Heart right ventricle (tissue), 16 donors: ENCODE results near the gene TNFRSF8. TPM values are rescaled to one million over a fixed set of nuclear protein-coding genes. Genes with fewer than 3 reads are reported as not detected.
A peak's percentile ranks its signal among the peaks of the same experiment; 100 is the strongest.

ENCODE experiments used
- ATAC-seq, 8 donors: fragments of 200-7000 bp; cut with Tn5 transposase; one replicate each; pipeline ENCODE4 v1.9.1; 2020; ENCODE audit warnings: mild to moderate bottlenecking in 8 of 8, moderate library complexity in 8 of 8, moderate number of reproducible peaks in 1 of 8
- DNase-seq, 2 donors: peaks; one replicate each; pipeline ENCODE4 v3.0.0-alpha.2; 2020
- H3K27ac ChIP-seq, 10 donors: fragments of 200-600 bp; sonication (generic) in 2 of 10; one replicate each; pipeline versions ENCODE4 v1.5.0 to v1.8.0; 2020 to 2022; ENCODE audit warnings: mild to moderate bottlenecking in 3 of 10
- H3K27me3 ChIP-seq, 7 donors: fragments of 200-600 bp; one replicate each; pipeline ENCODE4 v1.8.0; 2021 to 2022; ENCODE audit warnings: mild to moderate bottlenecking in 2 of 7
- H3K36me3 ChIP-seq, 9 donors: fragments of 200-600 bp; sonication (generic) in 1 of 9; one replicate each; pipeline versions ENCODE4 v1.5.0 to v1.8.0; 2020 to 2022; ENCODE audit warnings: mild to moderate bottlenecking in 2 of 9
- H3K4me1 ChIP-seq, 9 donors: fragments of 200-600 bp; sonication (generic) in 1 of 9; one replicate each; pipeline versions ENCODE4 v1.5.0 to v1.8.0; 2020 to 2022; ENCODE audit warnings: mild to moderate bottlenecking in 4 of 9
- H3K4me3 ChIP-seq, 10 donors: fragments of 200-600 bp; sonication (generic) in 2 of 10; one replicate each; pipeline versions ENCODE4 v1.5.0 to v1.8.0; 2020 to 2022; ENCODE audit warnings: mild to moderate bottlenecking in 7 of 10, moderate library complexity in 2 of 10
- H3K9me3 ChIP-seq, 11 donors: fragments of 200-600 bp in 10 of 11; sonication (generic) in 2 of 11; one replicate each; pipeline versions ENCODE4 v1.5.0 to v1.8.0; 2013 to 2022; ENCODE audit warnings: mild to moderate bottlenecking in 2 of 11, control low read depth in 1 of 11, moderate library complexity in 1 of 11
- WGBS, 2 donors: extraction: QIAGEN DNeasy Blood & Tissue Kit; methylation state at CpG; one replicate each; pipeline ENCODE4 v1.1.7; 2013; ENCODE audit warnings: inconsistent platforms in 1 of 2; 5-methylcytosine and 5-hydroxymethylcytosine counted together
- intact Hi-C, 10 donors: fragments of 100-400 bp; cut with DNase I; formaldehyde crosslinking; loops; one replicate each; pipeline versions ENCODE4 v1.11.1 to v1.14.2; 2022
- polyA plus RNA-seq, 2 donors: library from polyadenylated mRNA; stranded (reverse); fragments of 200-250 nt; gene quantifications; one replicate each; pipeline ENCODE4 v1.2.3, GENCODE V29; 2013
- total RNA-seq, 10 donors: library from RNA; stranded (reverse); fragmentation: NEBNext Ultra II Directional in 3 of 10; extraction: Animal tissue kit (Norgen Biotek cat#: 25700) in 3 of 10; gene quantifications; one replicate each; pipeline versions ENCODE4 v1.2.1 to v1.2.4, GENCODE V29; 2021 to 2023
- TF ChIP-seq, protein P1 (sequence below), 9 donors: fragments of 200-600 bp; sonication (generic) in 2 of 9; IDR thresholded peaks; one replicate each; pipeline versions ENCODE4 v1.5.0 to v1.8.0; 2021 to 2022; ENCODE audit warnings: antibody characterized with exemption in 9 of 9, mild to moderate bottlenecking in 5 of 9, moderate library complexity in 1 of 9
- donor health status: Arrhythmogenic right ventricular cardiomyopathy.
- donor health status: ischemic (EF 13 %, LVEDD 7.1; RV severe dilation, severe dysfunction).
- donor health status: healthy with polysubstance abuse.
- donor health status: DM: no; HTN: yes; CAD: no.
- donor health status: DM: no; HTN: no; CAD: no.
- donor health status: ischemic (EF 25% LVEDD 6.9; RV normal size, moderate dysfunction).
- donor health status: ischemic (EF 25% LVEDD 5.7; RV mildly dilated, moderate dysfunction).
- donor health status: healthy.
- donor health status: DM: yes; HTN: yes; CAD: no.
- donor health status: Ischemic cardiomyopathy.
- donor health status: ischemic (EF 35%, LVEDD 5.7; RV mildly dilated, moderate dysfunction).
- donor health status: nonischemic (EF 11% LVEDD 7.7; RV severe dilation, severe dysfunction).
- donor health status: DM: yes; HTN: yes; CAD: no.
- donor health status: PGD.
- donor health status: ischemic (EF 29% LVEDD 5.4; RV normal size, mild dysfunction).
- donor health status: nonischemic (EF 23%, LVEDD 6.1; RV moderate dilation, normal function).

Gene TNFRSF8
- total and polyA plus RNA-seq, 12 donors, result 0.21 to 2.4 (median 1.0) TPM

DNA sequence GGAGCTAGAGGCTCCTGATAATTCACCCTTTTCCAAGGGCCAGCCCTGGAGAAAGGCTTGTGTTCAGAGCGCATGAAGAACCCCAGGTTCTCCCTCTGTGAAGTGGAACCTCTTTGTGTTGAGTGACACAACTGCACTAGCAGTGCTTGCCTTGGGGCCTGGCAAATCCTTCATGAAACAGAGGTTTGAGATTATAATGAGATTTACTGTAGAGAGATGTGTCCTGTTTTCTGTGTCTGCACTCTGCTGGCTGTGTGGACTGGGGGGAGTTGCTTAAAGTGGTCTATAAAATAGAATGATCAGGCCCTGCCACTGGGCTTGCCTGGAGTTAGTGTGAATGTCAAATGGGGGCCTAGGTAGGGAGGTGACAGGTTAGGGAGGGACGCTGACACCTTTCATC lies 92.2 kb downstream of the TNFRSF8 start:
- intact Hi-C loops, result no loop called here
- H3K4me1 ChIP-seq, result peaks cover 0 to 80% (median 23%) of the 10 kb centered on the region in 9 donors
- H3K36me3 ChIP-seq, result no peaks in the 10 kb centered on the region
- no peaks in the 10 kb centered on the region for H3K9me3 ChIP-seq
- H3K27me3 ChIP-seq, result no peaks in the 10 kb centered on the region
- H3K27ac ChIP-seq, result no peak overlapping the region
- no peak for DNase-seq
- ATAC-seq, result no peak
- no peak overlapping the region for H3K4me3 ChIP-seq
- 94 to 98% methylated on average over 2 of the region's 2 CpGs for WGBS, 2 donors
- TF ChIP-seq, protein P1, sequence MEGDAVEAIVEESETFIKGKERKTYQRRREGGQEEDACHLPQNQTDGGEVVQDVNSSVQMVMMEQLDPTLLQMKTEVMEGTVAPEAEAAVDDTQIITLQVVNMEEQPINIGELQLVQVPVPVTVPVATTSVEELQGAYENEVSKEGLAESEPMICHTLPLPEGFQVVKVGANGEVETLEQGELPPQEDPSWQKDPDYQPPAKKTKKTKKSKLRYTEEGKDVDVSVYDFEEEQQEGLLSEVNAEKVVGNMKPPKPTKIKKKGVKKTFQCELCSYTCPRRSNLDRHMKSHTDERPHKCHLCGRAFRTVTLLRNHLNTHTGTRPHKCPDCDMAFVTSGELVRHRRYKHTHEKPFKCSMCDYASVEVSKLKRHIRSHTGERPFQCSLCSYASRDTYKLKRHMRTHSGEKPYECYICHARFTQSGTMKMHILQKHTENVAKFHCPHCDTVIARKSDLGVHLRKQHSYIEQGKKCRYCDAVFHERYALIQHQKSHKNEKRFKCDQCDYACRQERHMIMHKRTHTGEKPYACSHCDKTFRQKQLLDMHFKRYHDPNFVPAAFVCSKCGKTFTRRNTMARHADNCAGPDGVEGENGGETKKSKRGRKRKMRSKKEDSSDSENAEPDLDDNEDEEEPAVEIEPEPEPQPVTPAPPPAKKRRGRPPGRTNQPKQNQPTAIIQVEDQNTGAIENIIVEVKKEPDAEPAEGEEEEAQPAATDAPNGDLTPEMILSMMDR (IDR thresholded peaks at IDR 0.05), result no peak

DNA sequence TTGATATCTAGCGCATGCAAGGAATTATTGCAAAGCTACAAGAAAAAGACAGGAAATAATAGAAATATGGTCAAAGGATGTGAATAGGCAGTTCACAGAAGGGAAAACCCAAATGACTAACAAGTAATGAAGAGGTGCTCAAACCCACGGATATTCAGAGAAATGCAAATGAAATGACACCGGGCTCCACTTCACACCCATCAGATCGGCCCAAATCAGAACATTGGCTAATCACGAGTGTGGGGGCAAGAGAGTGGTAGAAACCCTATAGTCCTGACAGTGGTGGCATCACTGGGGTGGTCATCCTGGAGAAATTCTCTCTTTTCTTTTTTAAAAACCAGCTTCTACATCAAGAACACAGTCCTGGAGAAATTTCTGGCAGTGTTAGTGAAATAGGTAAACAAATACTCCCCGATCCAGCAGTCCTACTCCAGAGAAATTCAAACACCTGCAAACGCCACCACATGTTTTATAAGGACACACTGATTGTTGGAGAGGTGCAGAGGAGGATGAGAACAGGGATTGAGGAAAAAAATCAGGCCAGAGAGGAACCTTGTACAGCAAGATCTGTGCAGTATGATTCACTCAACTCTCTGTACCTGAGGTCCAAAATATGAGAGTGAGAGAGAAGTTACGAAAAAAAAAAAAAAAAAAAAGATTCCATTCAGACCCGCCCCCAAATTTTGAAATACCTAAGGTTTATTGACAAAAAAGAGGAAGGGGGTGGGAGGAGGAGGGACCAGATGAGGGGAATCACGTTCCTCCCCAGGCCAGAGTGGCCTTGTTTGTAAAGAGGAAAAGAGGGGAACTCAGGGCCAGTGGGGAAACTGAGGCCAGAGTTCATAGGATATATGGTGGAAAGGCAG lies 94.5 kb downstream of the TNFRSF8 start:
- TF ChIP-seq, protein P1 (IDR thresholded peaks at IDR 0.05), result no peak
- Histone ChIP-seq H3K36me3 (no peaks in the 10 kb centered on the region), H3K4me3 (no peak overlapping the region), H3K27ac (peak overlapping the region in 2 of 10 donors; percentile 53 to 96), H3K27me3 (no peaks in the 10 kb centered on the region), H3K4me1 (peaks cover 12 to 80% (median 32%) of the 10 kb centered on the region in 9 donors), H3K9me3 (no peaks in the 10 kb centered on the region)
- intact Hi-C loops, result no loop called here
- ATAC-seq (no peak), DNase-seq (no peak)
- WGBS, 2 donors, result 81 to 87% methylated on average over 10 of the region's 10 CpGs

DNA sequence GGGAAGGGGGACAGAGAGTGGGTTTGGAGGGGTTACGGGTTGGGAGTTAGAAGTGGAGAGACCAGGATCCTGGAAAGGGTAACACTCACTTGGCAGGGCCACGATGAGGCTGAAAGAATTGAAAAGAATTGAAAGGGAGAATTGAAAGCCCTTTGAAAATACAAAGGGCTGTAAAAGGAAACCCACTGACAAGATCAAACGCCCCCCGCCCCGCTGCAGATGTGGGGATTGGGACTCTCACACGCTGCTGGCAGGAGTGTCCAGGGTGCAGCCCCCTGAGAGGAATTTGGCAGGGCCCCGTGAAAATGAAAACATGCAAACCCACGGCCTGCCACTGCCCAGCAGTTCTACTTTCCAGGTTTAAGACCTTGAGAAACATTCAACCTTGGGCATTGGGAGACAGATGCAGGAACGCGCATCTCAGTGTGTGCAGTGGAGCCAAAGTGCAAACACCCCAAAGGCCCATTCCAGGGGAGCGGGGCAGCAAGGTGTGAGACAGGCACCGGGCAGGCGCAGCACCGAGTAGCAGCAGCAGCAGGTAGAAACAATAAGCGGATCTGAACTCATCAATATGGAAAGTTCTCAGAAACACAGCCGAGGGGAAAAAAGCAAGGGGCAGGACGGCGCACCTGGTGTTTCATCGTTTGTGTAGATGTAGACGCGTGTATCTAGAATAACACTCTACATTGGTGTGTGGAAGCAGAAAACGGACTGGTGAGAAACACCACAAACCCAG lies 95.4 kb downstream of the TNFRSF8 start:
- DNase-seq (no peak), ATAC-seq (no peak)
- Histone ChIP-seq H3K4me3 (no peak overlapping the region), H3K27ac (peak overlapping the region in 3 of 10 donors; percentile 14 to 96 (median 53)), H3K9me3 (no peaks in the 10 kb centered on the region), H3K4me1 (peaks cover 12 to 80% (median 29%) of the 10 kb centered on the region in 9 donors), H3K27me3 (no peaks in the 10 kb centered on the region), H3K36me3 (no peaks in the 10 kb centered on the region)
- TF ChIP-seq, protein P1 (IDR thresholded peaks at IDR 0.05), result no peak
- intact Hi-C loops, result no loop called here
- WGBS, 2 donors, result 75 to 77% methylated on average over 22 of the region's 22 CpGs

DNA sequence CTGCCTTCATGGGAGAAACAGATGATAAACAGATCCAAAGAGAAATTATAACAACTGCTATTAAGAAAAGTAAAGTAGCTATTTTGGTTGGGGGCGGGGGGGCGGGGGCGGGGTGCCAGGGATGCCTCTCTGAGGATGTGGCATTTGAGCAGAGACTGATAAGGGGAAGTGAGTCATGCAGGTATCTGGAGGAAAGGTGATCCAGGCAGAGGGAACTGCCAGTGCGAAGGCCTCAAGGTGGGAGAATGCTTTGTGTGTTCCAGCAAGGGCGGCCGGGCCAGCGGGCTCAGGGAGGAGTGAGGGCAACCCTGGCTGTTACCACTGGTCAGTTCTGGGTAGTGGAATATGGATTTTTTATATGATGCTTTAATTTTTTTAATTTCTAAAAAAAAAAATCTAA lies 96.7 kb downstream of the TNFRSF8 start:
- Histone ChIP-seq H3K27ac (peak overlapping the region in 2 of 10 donors; percentile 41 to 96), H3K36me3 (no peaks in the 10 kb centered on the region), H3K4me1 (peaks cover 12 to 84% (median 25%) of the 10 kb centered on the region in 9 donors), H3K4me3 (no peak overlapping the region), H3K9me3 (no peaks in the 10 kb centered on the region), H3K27me3 (no peaks in the 10 kb centered on the region)
- intact Hi-C loops, result loop anchor here in 2 of 10 donors (5.0 kb wide), 1 partner anchor 33 kb away; no protein-coding TSS in a partner anchor
- TF ChIP-seq, protein P1 (IDR thresholded peaks at IDR 0.05), result no peak
- ATAC-seq (no peak), DNase-seq (no peak)
- WGBS, 2 donors, result 87 to 91% methylated on average over 7 of the region's 7 CpGs
